Hair follicle dermal papilla cell (primary cell): ENCODE measurements around the gene TMEM97. TPM values are rescaled to one million over a fixed set of nuclear protein-coding genes. Genes with fewer than 3 reads are reported as not detected.

Source experiments
- total RNA-seq: library from RNA; depleted of rRNA; stranded (reverse); fragments of >200 nt; gene quantifications from 2 replicates; pipeline ENCODE4 v1.2.3, GENCODE V29; 2012

Gene TMEM97
- 14.3 and 18.0 TPM in 2 replicates for total RNA-seq

DNA sequence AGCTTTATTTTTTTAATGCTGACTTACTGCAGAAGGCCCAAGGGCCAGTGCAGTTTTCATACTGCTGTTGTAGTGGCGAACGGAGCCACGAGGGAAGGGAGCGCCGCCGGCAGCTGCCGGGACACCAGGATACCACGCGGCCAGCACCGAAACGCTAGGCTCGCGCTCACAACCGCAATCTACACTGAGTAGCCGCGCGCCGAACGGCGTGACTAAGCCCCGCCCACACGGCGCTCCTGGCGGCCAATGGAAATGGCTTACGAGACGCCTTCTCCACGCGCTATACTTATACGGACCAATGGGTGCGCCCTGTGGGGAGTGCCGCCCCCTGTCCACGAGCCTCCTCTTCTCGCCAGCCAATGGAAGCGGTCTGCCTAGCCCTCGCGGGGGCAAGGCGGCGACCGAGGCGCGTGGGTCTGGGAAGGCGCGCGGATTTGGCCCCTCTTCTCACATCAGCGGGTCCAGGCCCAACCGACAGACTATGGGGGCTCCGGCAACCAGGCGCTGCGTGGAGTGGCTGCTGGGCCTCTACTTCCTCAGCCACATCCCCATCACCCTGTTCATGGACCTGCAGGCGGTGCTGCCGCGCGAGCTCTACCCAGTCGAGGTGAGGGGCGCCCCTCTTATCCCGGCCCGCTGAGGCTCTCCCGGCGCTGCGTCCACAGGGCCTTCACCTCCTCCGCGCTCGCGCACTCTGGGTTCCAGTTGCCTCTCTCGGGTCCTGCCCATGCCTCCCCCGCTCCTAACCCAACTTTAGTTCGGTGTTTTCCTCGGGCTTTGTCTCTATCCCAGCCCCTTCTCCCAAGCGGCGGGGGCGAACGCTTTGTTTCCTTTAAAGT is at the start of gene TMEM97:
Gene TMEM97 (plus strand): TSS at position 442 of the 839 bp plus-strand sequence. CDS start 40 bp downstream, at position 482.

GRCh38 chr17:28335201-28335958 is 16.4 kb downstream of the TMEM97 start, which contains the start of the genes IFT20 and TNFAIP1:
TSS of gene IFT20 (minus strand) at chr17:28335472. CDS start at chr17:28331985, 3,487 bp downstream.
TSS of gene TNFAIP1 (plus strand) at chr17:28335761. CDS start at chr17:28339522, 3,761 bp downstream.

GRCh38 chr17:28357061-28357900 is 38.3 kb downstream of the TMEM97 start, which contains the start of gene POLDIP2:
TSS of gene POLDIP2 (minus strand) at chr17:28357527. CDS start at chr17:28357448, 79 bp downstream.

DNA sequence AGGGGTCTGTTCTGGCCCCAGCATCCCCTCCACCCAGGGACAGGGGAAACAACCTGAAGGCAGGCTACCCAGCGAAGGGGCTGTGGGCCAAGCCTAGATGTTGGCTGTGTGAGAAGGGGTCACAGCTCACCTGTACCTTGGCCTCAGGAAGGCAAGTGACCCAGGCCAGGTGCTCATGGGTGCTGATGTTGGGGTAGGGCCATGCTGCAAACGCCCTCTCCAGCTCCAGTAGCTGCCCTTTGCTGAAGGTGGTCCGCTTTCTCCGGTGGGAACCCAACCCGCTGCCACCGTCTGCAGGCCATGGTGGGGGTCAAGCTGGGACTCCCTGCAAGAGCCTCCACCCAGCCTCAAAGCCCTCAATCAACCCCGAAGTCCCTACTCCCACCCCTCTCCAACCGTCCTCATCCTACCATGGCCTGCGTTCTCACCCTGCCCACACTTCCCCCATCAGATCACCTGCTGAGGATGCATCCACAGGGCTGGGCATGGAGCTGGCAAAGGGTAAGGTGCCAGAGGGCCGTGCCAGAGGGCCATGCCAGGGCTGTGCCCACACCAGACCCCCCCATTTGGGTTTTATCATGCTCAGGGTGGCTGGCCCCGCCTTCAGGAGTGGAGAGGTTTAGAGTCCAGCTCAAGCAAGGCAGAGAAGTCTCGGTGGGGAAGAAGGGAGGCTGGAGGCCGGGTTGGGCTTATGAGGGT is 45.8 kb downstream of the TMEM97 start, which contains the start of gene SEBOX:
Gene SEBOX (minus strand): TSS at position 535 of the 699 bp plus-strand sequence. CDS start 48 bp downstream, at position 487.

GRCh38 chr17:28370035-28370743 is 51.2 kb downstream of the TMEM97 start, which contains the start of gene VTN:
TSS of gene VTN (minus strand) at chr17:28370307. CDS start at chr17:28370203, 104 bp downstream.

GRCh38 chr17:28371245-28372202 is 52.5 kb downstream of the TMEM97 start, which contains the start of gene SARM1:
TSS of gene SARM1 (plus strand) at chr17:28371694. CDS start at chr17:28372033, 339 bp downstream.

Other genes with a start within 250 kb of the TMEM97 start
- gene IFT20, start 16.3 kb downstream of the TMEM97 start, total RNA-seq = 37.8 and 42.5 TPM in 2 replicates
- gene TNFAIP1, start 16.6 kb downstream of the TMEM97 start, total RNA-seq = 37.8 TPM in 2 replicates
- gene POLDIP2, start 38.3 kb downstream of the TMEM97 start, total RNA-seq = 86.5 and 89.1 TPM in 2 replicates
- not detected in 2 replicates for gene SEBOX, start 46.0 kb downstream of the TMEM97 start, total RNA-seq
- not detected in 2 replicates for gene VTN, start 51.1 kb downstream of the TMEM97 start, total RNA-seq
- 20.0 and 25.6 TPM in 2 replicates for gene SARM1, start 52.5 kb downstream of the TMEM97 start, total RNA-seq
- gene SLC46A1, start 87.0 kb downstream of the TMEM97 start, total RNA-seq = 6.8 and 7.1 TPM in 2 replicates
- not detected in 2 replicates for gene SLC13A2, start 154.4 kb downstream of the TMEM97 start, total RNA-seq
- gene FOXN1, start 187.1 kb downstream of the TMEM97 start, total RNA-seq = not detected in 2 replicates
- gene UNC119, start 233.4 kb downstream of the TMEM97 start, total RNA-seq = 20.4 and 22.0 TPM in 2 replicates